Endodermal cell (in vitro differentiated cells): ENCODE results near the gene PHLPP1. TPM values are rescaled to one million over a fixed set of nuclear protein-coding genes. Genes with fewer than 3 reads are reported as not detected.
A peak's percentile ranks its signal among the peaks of the same experiment; 100 is the strongest.

Source experiments
- DNase-seq: peaks from one replicate; pipeline ENCODE4 v3.0.0-alpha.2; 2017
- H3K27ac ChIP-seq: 2 replicates; pipeline ENCODE4 v1.5.1; 2013; ENCODE audit warnings: mild to moderate bottlenecking, low read depth, low read length, moderate library complexity
- H3K27me3 ChIP-seq: 2 replicates; pipeline ENCODE4 v1.6.1; 2013; ENCODE audit warnings: mild to moderate bottlenecking, low read length, moderate library complexity; ENCODE audit not compliant: insufficient read depth, control insufficient read depth, poor library complexity, severe bottlenecking
- H3K36me3 ChIP-seq: 2 replicates; pipeline ENCODE4 v1.7.0; 2013; ENCODE audit warnings: mild to moderate bottlenecking, low read length, moderate library complexity; ENCODE audit not compliant: control insufficient read depth, insufficient read depth
- H3K4me1 ChIP-seq: one replicate; pipeline ENCODE4 v1.7.0; 2013; ENCODE audit warnings: low read length; ENCODE audit not compliant: control insufficient read depth, insufficient read depth
- H3K4me3 ChIP-seq: 2 replicates; pipeline ENCODE4 v1.5.1; 2013; ENCODE audit warnings: mild to moderate bottlenecking, low read length, moderate library complexity
- H3K9ac ChIP-seq: 2 replicates; pipeline ENCODE4 v1.6.1; 2013; ENCODE audit warnings: mild to moderate bottlenecking, low read length, moderate library complexity; ENCODE audit not compliant: poor library complexity, severe bottlenecking; ENCODE audit errors: extremely low read depth
- H3K9me3 ChIP-seq: 2 replicates; pipeline ENCODE4 v1.6.1; 2013; ENCODE audit warnings: mild to moderate bottlenecking, low read length, moderate library complexity; ENCODE audit not compliant: control insufficient read depth
- H3K27ac Mint-ChIP-seq: 2 replicates; pipeline ENCODE4 v1.8.0; 2020; ENCODE audit warnings: mixed read lengths
- H3K27me3 Mint-ChIP-seq: 2 replicates; pipeline ENCODE4 v1.8.0; 2021; ENCODE audit warnings: mild to moderate bottlenecking, mixed read lengths; ENCODE audit not compliant: insufficient read depth
- H3K36me3 Mint-ChIP-seq: 2 replicates; pipeline ENCODE4 v1.8.0; 2020; ENCODE audit warnings: low read depth, mixed read lengths
- H3K4me1 Mint-ChIP-seq: 2 replicates; pipeline ENCODE4 v1.8.0; 2020; ENCODE audit warnings: mixed read lengths
- H3K4me3 Mint-ChIP-seq: 2 replicates; pipeline ENCODE4 v1.8.0; 2020; ENCODE audit warnings: mild to moderate bottlenecking, moderate library complexity, mixed read lengths
- H3K9me3 Mint-ChIP-seq: 2 replicates; pipeline ENCODE4 v1.8.0; 2020; ENCODE audit warnings: mild to moderate bottlenecking, mixed read lengths
- WGBS, 2 experiments: methylation state at CpG; one replicate each; pipeline versions ENCODE4 v1.1.5 to v1.1.7; 2013; ENCODE audit warnings: missing lambda C conversion rate in 2 of 2, mixed read lengths in 1 of 2; ENCODE audit not compliant: insufficient coverage in 1 of 2, insufficient read length in 1 of 2; 5-methylcytosine and 5-hydroxymethylcytosine counted together
- total RNA-seq, 2 donors: library from RNA; stranded (reverse); fragmentation: NEBNext Ultra II Directional in 1 of 2; extraction: Animal tissue kit (Norgen Biotek cat#: 25700) in 1 of 2; gene quantifications; 2 replicates in 1 of 2; 3 replicates in 1 of 2; pipeline ENCODE4 v1.2.1, GENCODE V29; 2021
- TF ChIP-seq, protein P1 (sequence below): fragments of 200-600 bp; sonication (generic); conservative IDR thresholded peaks from 2 replicates; pipeline ENCODE4 v1.5.0; 2021; ENCODE audit warnings: antibody characterized with exemption, mild to moderate bottlenecking

PHLPP1 gene
- total RNA-seq, 2 donors from 2014 or later, result 19.8 to 28.1 TPM

DNA sequence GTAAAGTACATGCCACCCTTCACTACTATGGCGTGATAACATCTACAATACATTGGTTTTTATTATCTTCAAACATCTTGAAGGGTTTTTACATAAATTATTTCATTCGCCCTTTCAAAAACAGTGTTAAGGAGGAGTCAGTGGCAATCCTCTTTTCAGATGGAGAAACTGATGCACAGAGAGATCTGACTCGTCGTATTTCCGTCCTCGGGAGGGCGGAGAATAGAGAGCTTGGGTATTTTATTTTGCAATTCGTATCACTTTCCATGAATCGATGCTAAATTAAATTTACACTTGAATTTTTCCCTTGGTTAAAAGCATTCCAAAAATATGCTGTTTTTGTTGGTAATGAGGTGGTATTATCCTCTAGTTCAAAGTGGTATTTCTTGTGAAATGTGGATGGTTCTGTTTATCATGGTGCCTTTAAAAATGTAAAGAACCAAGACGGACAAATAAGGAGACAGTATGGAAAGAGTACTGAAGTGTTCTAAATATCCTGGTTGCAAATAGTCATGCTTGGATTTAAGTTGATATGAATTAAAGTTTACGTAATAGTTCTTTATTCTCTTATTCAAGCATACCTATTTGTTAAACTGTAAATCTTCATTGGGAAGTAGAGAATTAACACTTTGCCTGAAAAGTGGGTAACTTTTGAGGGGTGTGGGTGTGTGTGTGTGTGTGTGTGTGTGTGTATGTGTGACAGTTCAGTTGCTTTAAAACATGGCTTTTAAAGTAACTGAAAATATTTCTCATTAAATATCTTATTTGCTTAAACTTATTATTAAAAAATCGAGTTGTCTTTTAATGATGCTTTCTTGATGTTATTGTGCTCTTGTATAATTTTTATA lies 5.6 kb downstream of the PHLPP1 start:
- 46 to 55% methylated on average over 7 to 10 of the region's 12 CpGs for WGBS, 2 experiments
- H3K4me3 Mint-ChIP-seq, result no peak overlapping the region
- DNase-seq, result no peak
- Histone ChIP-seq H3K27ac (no peak overlapping the region), H3K27me3 (no peaks in the 10 kb centered on the region), H3K4me1 (peaks cover 6% of the 10 kb centered on the region), H3K9me3 (no peaks in the 10 kb centered on the region), H3K36me3 (no peaks in the 10 kb centered on the region), H3K9ac (no peak overlapping the region), H3K4me3 (peak overlapping the region; percentile 48)
- no peaks in the 10 kb centered on the region for H3K27me3 Mint-ChIP-seq
- H3K27ac Mint-ChIP-seq, result peak overlapping the region; percentile 47
- H3K36me3 Mint-ChIP-seq, result peaks cover 1% of the 10 kb centered on the region
- TF ChIP-seq, protein P1, sequence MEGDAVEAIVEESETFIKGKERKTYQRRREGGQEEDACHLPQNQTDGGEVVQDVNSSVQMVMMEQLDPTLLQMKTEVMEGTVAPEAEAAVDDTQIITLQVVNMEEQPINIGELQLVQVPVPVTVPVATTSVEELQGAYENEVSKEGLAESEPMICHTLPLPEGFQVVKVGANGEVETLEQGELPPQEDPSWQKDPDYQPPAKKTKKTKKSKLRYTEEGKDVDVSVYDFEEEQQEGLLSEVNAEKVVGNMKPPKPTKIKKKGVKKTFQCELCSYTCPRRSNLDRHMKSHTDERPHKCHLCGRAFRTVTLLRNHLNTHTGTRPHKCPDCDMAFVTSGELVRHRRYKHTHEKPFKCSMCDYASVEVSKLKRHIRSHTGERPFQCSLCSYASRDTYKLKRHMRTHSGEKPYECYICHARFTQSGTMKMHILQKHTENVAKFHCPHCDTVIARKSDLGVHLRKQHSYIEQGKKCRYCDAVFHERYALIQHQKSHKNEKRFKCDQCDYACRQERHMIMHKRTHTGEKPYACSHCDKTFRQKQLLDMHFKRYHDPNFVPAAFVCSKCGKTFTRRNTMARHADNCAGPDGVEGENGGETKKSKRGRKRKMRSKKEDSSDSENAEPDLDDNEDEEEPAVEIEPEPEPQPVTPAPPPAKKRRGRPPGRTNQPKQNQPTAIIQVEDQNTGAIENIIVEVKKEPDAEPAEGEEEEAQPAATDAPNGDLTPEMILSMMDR, result no peak
- H3K4me1 Mint-ChIP-seq, result peaks cover 61% of the 10 kb centered on the region
- H3K9me3 Mint-ChIP-seq, result no peaks in the 10 kb centered on the region

DNA sequence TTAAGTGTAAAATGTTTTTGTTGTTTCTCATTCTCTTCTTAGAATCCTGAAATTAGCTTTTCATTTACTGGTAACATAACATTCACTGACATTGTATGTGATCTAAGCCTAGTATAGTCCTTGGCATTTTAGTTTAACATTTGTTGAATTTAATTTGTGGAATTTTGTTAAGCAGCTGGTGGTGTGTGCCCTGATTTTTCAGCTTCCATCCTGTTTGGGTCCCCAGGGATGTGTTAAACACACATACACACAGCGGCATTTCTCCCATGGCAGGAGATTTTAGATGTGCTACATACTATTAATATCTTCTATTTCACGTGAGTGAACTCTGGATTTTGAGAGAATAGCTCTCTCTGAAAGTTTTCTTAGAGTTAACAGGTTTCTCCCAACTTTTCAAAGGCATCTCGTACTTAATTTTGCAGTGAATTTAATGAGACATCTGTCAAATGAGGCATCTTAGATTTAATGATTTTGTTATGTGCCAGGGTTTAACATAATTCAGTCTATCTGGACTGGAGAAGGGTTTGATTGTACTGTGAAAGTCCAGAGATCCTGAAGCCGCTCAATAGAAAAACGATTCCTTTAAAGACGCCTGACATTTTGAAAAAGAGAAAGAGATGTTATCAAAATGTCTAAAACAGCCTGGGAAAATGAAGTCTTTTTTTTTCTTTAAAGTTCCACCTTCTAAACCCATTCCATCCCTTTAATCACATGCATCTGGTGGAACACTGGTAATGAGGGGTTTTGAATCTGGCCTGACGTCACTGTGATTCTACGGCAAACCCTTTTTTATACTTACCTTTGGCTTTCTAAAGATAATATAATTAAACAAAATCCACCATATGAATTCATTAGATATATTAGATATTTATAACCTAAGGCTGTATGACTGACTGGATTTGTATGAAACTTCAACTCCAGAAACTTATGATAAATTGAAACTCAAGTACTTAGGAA lies 6.8 kb downstream of the PHLPP1 start:
- DNase-seq, result no peak
- H3K9ac ChIP-seq, result no peak overlapping the region
- no peaks in the 10 kb centered on the region for H3K36me3 ChIP-seq
- no peaks in the 10 kb centered on the region for H3K27me3 Mint-ChIP-seq
- H3K27ac Mint-ChIP-seq, result no peak overlapping the region
- no peak overlapping the region for H3K4me3 Mint-ChIP-seq
- TF ChIP-seq, protein P1, result no peak
- H3K36me3 Mint-ChIP-seq, result peaks cover 2% of the 10 kb centered on the region
- H3K4me3 ChIP-seq, result no peak overlapping the region
- H3K4me1 ChIP-seq, result peaks cover 6% of the 10 kb centered on the region
- H3K27ac ChIP-seq, result no peak overlapping the region
- WGBS, 2 experiments, result 80 to 92% methylated on average over 1 to 8 of the region's 8 CpGs
- no peaks in the 10 kb centered on the region for H3K27me3 ChIP-seq
- no peaks in the 10 kb centered on the region for H3K9me3 ChIP-seq
- H3K4me1 Mint-ChIP-seq, result peaks cover 61% of the 10 kb centered on the region
- H3K9me3 Mint-ChIP-seq, result no peaks in the 10 kb centered on the region

DNA sequence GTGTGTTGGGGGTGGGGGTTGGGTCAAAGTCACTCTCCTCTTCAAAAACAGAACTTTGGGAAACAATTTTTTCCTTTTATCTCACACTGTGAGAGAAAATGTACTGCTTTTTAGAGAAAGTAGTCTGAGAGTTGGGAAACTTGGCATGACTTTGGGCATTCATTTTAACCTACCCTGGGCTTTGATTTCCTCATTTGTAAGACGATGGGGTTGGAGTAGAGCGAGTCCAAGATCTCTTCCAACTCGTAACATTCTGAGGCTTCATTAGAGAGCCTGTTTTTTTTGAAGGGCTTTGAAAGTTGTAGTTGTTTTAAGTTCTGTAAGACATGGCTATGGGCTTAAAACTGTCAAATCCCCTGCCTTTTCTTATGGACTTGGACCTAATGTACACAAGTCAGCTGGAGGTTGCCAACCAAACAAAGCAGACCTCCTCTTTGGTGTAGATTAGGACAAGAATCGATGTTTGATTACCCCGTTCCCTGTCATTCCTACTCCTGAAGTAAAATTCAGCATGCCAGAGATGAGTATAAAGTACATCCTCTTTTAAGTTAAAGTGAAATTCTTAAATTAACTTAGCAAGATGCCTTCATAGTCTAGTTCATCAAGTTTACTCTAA lies 8.4 kb downstream of the PHLPP1 start:
- Mint-ChIP-seq H3K4me1 (peaks cover 44% of the 10 kb centered on the region), H3K4me3 (no peak overlapping the region), H3K9me3 (no peaks in the 10 kb centered on the region), H3K27me3 (no peaks in the 10 kb centered on the region), H3K36me3 (peaks cover 2% of the 10 kb centered on the region), H3K27ac (no peak overlapping the region)
- Histone ChIP-seq H3K27me3 (no peaks in the 10 kb centered on the region), H3K27ac (no peak overlapping the region), H3K9me3 (no peaks in the 10 kb centered on the region), H3K4me1 (peaks cover 3% of the 10 kb centered on the region), H3K4me3 (peak overlapping the region; percentile 42), H3K9ac (no peak overlapping the region), H3K36me3 (no peaks in the 10 kb centered on the region)
- TF ChIP-seq, protein P1, result no peak
- WGBS, 2 experiments, result 43 to 74% methylated on average over 3 to 5 of the region's 5 CpGs
- DNase-seq, result no peak
